Measurements from ENCODE around the gene SH3YL1. TPM values are rescaled to one million over a fixed set of nuclear protein-coding genes. Genes with fewer than 3 reads are reported as not detected.

SH3YL1 gene
- total and polyA plus RNA-seq, 2 donors: 25.8 to 73.7 TPM

GRCh38 chr2:290090-290722 is 26.4 kb upstream of the SH3YL1 start:
- WGBS: 11% methylated on average over 15 of the region's 15 CpGs
- peak overlapping the region in 1 of 2 donors; percentile 35 for H3K4me3 ChIP-seq (ENCODE audit: low read length in 2 of 2)
- H3K9me3 ChIP-seq (ENCODE audit: control insufficient read depth in 2 of 2, insufficient read depth in 1 of 2, low read length in 1 of 2): peaks cover 0 to 2% of the 10 kb centered on the region in 2 donors
- peak in 5 of 9 donors; percentile 3 to 41 (median 10) for DNase-seq (ENCODE audit: low read depth in 6 of 9, low spot score in 9 of 9)
- H3K36me3 ChIP-seq (ENCODE audit: control insufficient read depth in 2 of 2, insufficient read depth in 2 of 2, low read length in 1 of 2): no peaks in the 10 kb centered on the region
- H3K27me3 ChIP-seq (ENCODE audit: control insufficient read depth in 2 of 2, insufficient read depth in 1 of 2, low read length in 1 of 2): peaks cover 62 to 71% of the 10 kb centered on the region in 2 donors
- no peaks in the 10 kb centered on the region for H3K4me1 ChIP-seq (ENCODE audit: control insufficient read depth in 2 of 2, insufficient read depth in 2 of 2, low read length in 2 of 2)
- no peak overlapping the region for H3K27ac ChIP-seq (ENCODE audit: low read depth in 1 of 2, low read length in 1 of 2)

DNA sequence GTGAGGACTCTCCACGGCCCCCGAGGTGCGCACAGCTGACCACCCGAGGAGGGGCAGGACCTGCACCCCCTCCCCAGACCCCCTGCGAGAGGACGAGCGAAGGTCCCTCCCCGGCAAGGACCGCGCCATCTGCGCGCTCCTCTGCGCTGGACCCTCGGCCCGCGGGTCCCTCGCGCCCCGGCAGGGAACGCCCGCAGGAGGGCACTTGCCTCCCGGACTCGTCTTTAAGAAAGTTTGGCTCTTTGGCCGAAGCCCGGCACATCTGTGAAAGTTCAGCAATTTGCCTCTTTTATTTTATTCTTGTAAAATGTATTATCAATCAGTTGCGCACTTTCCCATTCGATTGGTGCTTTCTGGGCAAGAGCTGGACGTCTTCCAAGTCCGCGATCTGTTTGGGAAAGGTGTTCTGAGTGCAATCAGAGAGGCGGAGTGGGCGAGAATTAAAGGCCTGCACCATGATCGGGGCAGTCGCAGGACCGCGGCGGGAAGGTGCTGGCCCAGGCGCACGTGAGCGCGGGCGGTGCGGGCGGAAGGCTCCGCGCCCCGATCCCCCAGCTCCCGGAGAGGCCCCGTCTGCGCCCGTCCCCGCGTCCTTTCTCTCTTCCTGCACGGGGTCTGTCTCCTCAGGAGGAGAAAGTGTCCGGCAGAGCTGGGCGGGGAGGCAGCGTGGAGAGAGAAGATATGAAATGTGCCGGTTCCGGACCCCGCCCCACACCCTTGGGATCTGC is 25.7 kb upstream of the SH3YL1 start:
- peak overlapping the region in 1 of 2 donors; percentile 35 for H3K4me3 ChIP-seq (ENCODE audit: low read length in 2 of 2)
- no peaks in the 10 kb centered on the region for H3K4me1 ChIP-seq (ENCODE audit: control insufficient read depth in 2 of 2, insufficient read depth in 2 of 2, low read length in 2 of 2)
- peaks cover 62 to 74% of the 10 kb centered on the region in 2 donors for H3K27me3 ChIP-seq (ENCODE audit: control insufficient read depth in 2 of 2, insufficient read depth in 1 of 2, low read length in 1 of 2)
- no peak overlapping the region for H3K27ac ChIP-seq (ENCODE audit: low read depth in 1 of 2, low read length in 1 of 2)
- peaks cover 0 to 2% of the 10 kb centered on the region in 2 donors for H3K9me3 ChIP-seq (ENCODE audit: control insufficient read depth in 2 of 2, insufficient read depth in 1 of 2, low read length in 1 of 2)
- H3K36me3 ChIP-seq (ENCODE audit: control insufficient read depth in 2 of 2, insufficient read depth in 2 of 2, low read length in 1 of 2): no peaks in the 10 kb centered on the region
- WGBS: 3% methylated on average over 60 of the region's 60 CpGs
- DNase-seq (ENCODE audit: low read depth in 6 of 9, low spot score in 9 of 9): no peak

GRCh38 chr2:288758-289361 is 25.0 kb upstream of the SH3YL1 start:
- Histone ChIP-seq H3K4me1 (ENCODE audit: control insufficient read depth in 2 of 2, insufficient read depth in 2 of 2, low read length in 2 of 2) (no peaks in the 10 kb centered on the region), H3K4me3 (ENCODE audit: low read length in 2 of 2) (peak overlapping the region in 1 of 2 donors; percentile 49), H3K36me3 (ENCODE audit: control insufficient read depth in 2 of 2, insufficient read depth in 2 of 2, low read length in 1 of 2) (no peaks in the 10 kb centered on the region), H3K9me3 (ENCODE audit: control insufficient read depth in 2 of 2, insufficient read depth in 1 of 2, low read length in 1 of 2) (peaks cover 0 to 2% of the 10 kb centered on the region in 2 donors), H3K27ac (ENCODE audit: low read depth in 1 of 2, low read length in 1 of 2) (no peak overlapping the region), H3K27me3 (ENCODE audit: control insufficient read depth in 2 of 2, insufficient read depth in 1 of 2, low read length in 1 of 2) (peaks cover 64 to 74% of the 10 kb centered on the region in 2 donors)
- 5% methylated on average over 42 of the region's 42 CpGs for WGBS
- no peak for DNase-seq (ENCODE audit: low read depth in 6 of 9, low spot score in 9 of 9)

GRCh38 chr2:287911-288757 is 24.3 kb upstream of the SH3YL1 start, which contains the start of gene ALKAL2:
TSS of gene ALKAL2 (minus strand) at chr2:288091. CDS start at chr2:287835, 256 bp downstream.
- no peaks in the 10 kb centered on the region for H3K36me3 ChIP-seq (ENCODE audit: control insufficient read depth in 2 of 2, insufficient read depth in 2 of 2, low read length in 1 of 2)
- 2% methylated on average over 128 of the region's 128 CpGs for WGBS
- H3K9me3 ChIP-seq (ENCODE audit: control insufficient read depth in 2 of 2, insufficient read depth in 1 of 2, low read length in 1 of 2): peaks cover 0 to 2% of the 10 kb centered on the region in 2 donors
- H3K4me1 ChIP-seq (ENCODE audit: control insufficient read depth in 2 of 2, insufficient read depth in 2 of 2, low read length in 2 of 2): no peaks in the 10 kb centered on the region
- peak in 1 of 9 donors; percentile 17 for DNase-seq (ENCODE audit: low read depth in 6 of 9, low spot score in 9 of 9)
- H3K27me3 ChIP-seq (ENCODE audit: control insufficient read depth in 2 of 2, insufficient read depth in 1 of 2, low read length in 1 of 2): peaks cover 64 to 74% of the 10 kb centered on the region in 2 donors
- no peak within 1 kb of the TSS for H3K27ac ChIP-seq (ENCODE audit: low read depth in 1 of 2, low read length in 1 of 2)
- H3K4me3 ChIP-seq (ENCODE audit: low read length in 2 of 2): peak within 1 kb of the TSS in 1 of 2 donors; percentile 49

DNA sequence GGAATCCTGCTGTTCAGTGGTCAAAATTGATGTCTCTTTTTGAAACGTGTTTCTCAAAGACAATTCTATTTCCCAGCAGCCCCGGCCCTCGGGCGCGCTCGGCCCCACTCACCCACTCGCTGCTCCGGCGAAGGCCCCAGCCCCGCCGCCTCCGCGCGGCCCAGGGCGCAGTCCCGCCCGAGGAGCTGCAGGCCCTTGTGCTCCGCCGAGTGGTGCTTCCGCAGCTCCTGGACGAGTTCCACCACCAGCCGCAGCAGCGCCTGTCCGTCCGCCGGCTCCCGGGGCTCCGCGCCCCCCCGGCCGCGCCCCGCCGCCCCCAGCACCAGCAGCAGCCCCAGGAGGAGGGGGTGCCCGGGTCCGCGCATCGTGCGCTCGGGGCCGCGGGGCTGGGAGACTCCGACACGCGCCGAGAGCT is 23.6 kb upstream of the SH3YL1 start:
- H3K36me3 ChIP-seq (ENCODE audit: control insufficient read depth in 2 of 2, insufficient read depth in 2 of 2, low read length in 1 of 2): peaks cover under 1 to 4% of the 10 kb centered on the region in 2 donors
- H3K27ac ChIP-seq (ENCODE audit: low read depth in 1 of 2, low read length in 1 of 2): no peak overlapping the region
- peak in 1 of 9 donors; percentile 18 for DNase-seq (ENCODE audit: low read depth in 6 of 9, low spot score in 9 of 9)
- H3K4me3 ChIP-seq (ENCODE audit: low read length in 2 of 2): peak overlapping the region in 1 of 2 donors; percentile 49
- H3K4me1 ChIP-seq (ENCODE audit: control insufficient read depth in 2 of 2, insufficient read depth in 2 of 2, low read length in 2 of 2): no peaks in the 10 kb centered on the region
- WGBS: 1% methylated on average over 46 of the region's 46 CpGs
- H3K9me3 ChIP-seq (ENCODE audit: control insufficient read depth in 2 of 2, insufficient read depth in 1 of 2, low read length in 1 of 2): peaks cover 0 to 2% of the 10 kb centered on the region in 2 donors
- H3K27me3 ChIP-seq (ENCODE audit: control insufficient read depth in 2 of 2, insufficient read depth in 1 of 2, low read length in 1 of 2): peaks cover 64 to 70% of the 10 kb centered on the region in 2 donors

DNA sequence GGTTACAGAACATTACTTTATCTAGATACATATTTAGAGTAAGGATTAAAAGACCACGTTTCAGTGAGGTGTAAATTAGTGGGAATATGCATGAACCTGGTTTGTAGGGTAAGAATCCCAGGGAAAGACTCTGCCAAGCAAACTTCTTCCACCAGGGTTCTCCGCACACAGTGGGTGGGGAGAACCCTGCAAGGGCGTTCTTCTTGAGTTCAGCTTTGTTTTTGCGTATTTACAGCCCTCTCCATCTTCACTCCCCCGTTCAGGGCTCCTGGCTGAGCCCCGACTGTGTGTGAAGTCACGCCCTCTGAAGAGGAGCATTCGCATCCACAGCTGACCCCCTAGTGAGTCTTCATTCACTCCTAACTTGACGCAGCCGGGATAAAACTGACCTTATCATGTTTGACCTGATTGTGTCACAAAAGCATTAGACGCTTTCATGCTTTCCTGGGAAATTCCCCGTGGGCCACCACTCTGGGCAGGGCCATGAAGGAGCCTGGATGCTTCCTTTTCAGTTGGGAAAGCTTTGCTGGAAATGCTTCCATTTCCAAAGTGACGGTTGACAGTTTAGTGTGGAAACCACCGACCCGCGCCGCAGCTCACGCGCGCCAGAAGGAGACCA is 23.1 kb upstream of the SH3YL1 start:
- Histone ChIP-seq H3K27ac (ENCODE audit: low read depth in 1 of 2, low read length in 1 of 2) (no peak overlapping the region), H3K4me3 (ENCODE audit: low read length in 2 of 2) (no peak overlapping the region), H3K36me3 (ENCODE audit: control insufficient read depth in 2 of 2, insufficient read depth in 2 of 2, low read length in 1 of 2) (peaks cover 4 to 7% of the 10 kb centered on the region in 2 donors), H3K4me1 (ENCODE audit: control insufficient read depth in 2 of 2, insufficient read depth in 2 of 2, low read length in 2 of 2) (no peaks in the 10 kb centered on the region), H3K9me3 (ENCODE audit: control insufficient read depth in 2 of 2, insufficient read depth in 1 of 2, low read length in 1 of 2) (peaks cover 0 to 2% of the 10 kb centered on the region in 2 donors), H3K27me3 (ENCODE audit: control insufficient read depth in 2 of 2, insufficient read depth in 1 of 2, low read length in 1 of 2) (peaks cover 62 to 67% of the 10 kb centered on the region in 2 donors)
- WGBS: 33% methylated on average over 20 of the region's 20 CpGs
- no peak for DNase-seq (ENCODE audit: low read depth in 6 of 9, low spot score in 9 of 9)

DNA sequence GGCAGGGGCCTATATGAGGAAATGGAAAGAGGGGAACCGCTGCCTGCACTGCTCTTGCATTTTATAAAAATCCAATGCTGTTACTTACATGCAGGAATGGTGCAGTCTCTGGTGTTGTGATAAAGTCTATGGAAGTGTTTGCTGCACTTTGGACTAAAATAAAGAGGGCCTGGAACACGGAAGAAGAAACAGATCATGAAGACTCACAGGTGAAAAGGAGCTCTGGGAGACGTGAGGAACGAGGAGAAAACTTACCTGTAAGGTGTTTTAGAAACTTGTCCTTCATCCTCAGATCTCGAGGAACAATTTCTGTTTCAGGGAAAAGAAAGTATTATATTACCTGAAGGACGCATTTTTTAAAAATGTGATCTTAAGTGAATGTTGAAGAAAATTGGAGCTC is 22.2 kb upstream of the SH3YL1 start:
- H3K27me3 ChIP-seq (ENCODE audit: control insufficient read depth in 2 of 2, insufficient read depth in 1 of 2, low read length in 1 of 2): peaks cover 58 to 59% of the 10 kb centered on the region in 2 donors
- H3K9me3 ChIP-seq (ENCODE audit: control insufficient read depth in 2 of 2, insufficient read depth in 1 of 2, low read length in 1 of 2): peaks cover 0 to 2% of the 10 kb centered on the region in 2 donors
- 95% methylated on average over 6 of the region's 6 CpGs for WGBS
- no peak overlapping the region for H3K4me3 ChIP-seq (ENCODE audit: low read length in 2 of 2)
- no peaks in the 10 kb centered on the region for H3K4me1 ChIP-seq (ENCODE audit: control insufficient read depth in 2 of 2, insufficient read depth in 2 of 2, low read length in 2 of 2)
- no peak overlapping the region for H3K27ac ChIP-seq (ENCODE audit: low read depth in 1 of 2, low read length in 1 of 2)
- peaks cover 11 to 13% of the 10 kb centered on the region in 2 donors for H3K36me3 ChIP-seq (ENCODE audit: control insufficient read depth in 2 of 2, insufficient read depth in 2 of 2, low read length in 1 of 2)
- no peak for DNase-seq (ENCODE audit: low read depth in 6 of 9, low spot score in 9 of 9)

DNA sequence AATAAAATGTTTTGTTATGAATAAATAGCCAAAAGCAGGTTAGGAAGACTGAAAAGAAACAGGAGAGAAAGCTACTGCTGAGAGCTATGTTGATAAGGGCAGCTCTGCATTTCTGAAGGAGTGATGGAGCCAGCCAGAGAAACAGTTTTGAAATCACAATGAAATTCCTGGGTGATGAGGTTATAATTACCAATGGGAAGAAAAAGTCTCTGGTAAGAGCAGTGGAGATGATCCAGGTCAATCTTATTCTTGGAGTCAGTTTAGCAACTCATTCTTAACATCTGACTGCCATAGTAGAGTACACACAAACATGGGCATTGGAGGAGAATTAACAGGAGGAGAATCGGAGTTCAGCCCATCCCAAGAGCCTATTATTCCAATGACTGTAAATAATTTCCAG is 21.7 kb upstream of the SH3YL1 start:
- H3K4me3 ChIP-seq (ENCODE audit: low read length in 2 of 2): no peak overlapping the region
- DNase-seq (ENCODE audit: low read depth in 6 of 9, low spot score in 9 of 9): no peak
- H3K27me3 ChIP-seq (ENCODE audit: control insufficient read depth in 2 of 2, insufficient read depth in 1 of 2, low read length in 1 of 2): peaks cover 53 to 54% of the 10 kb centered on the region in 2 donors
- no peak overlapping the region for H3K27ac ChIP-seq (ENCODE audit: low read depth in 1 of 2, low read length in 1 of 2)
- peaks cover 16 to 18% of the 10 kb centered on the region in 2 donors for H3K36me3 ChIP-seq (ENCODE audit: control insufficient read depth in 2 of 2, insufficient read depth in 2 of 2, low read length in 1 of 2)
- H3K4me1 ChIP-seq (ENCODE audit: control insufficient read depth in 2 of 2, insufficient read depth in 2 of 2, low read length in 2 of 2): no peaks in the 10 kb centered on the region
- WGBS: 91% methylated on average over 1 of the region's 1 CpG
- peaks cover 0 to 2% of the 10 kb centered on the region in 2 donors for H3K9me3 ChIP-seq (ENCODE audit: control insufficient read depth in 2 of 2, insufficient read depth in 1 of 2, low read length in 1 of 2)
